Natural killer cell (primary cell): ENCODE results near the gene ODC1. TPM values are rescaled to one million over a fixed set of nuclear protein-coding genes. Genes with fewer than 3 reads are reported as not detected.

ENCODE experiments used
- ATAC-seq, 3 donors: fragments of 150-1000 bp in 2 of 3; fragments of 200-7000 bp in 1 of 3; cut with Tn5 transposase; 1 replicate in 1 of 3; 2 replicates in 2 of 3; pipeline ENCODE4 v1.10.0; 2021; ENCODE audit warnings: mild to moderate bottlenecking in 2 of 3, moderate library complexity in 2 of 3
- DNase-seq, 2 donors: peaks; one replicate each; pipeline versions ENCODE4 v3.0.0 to v3.0.0-alpha.2; 2013 to 2021; ENCODE audit warnings: mixed read lengths in 1 of 2
- H3K27ac ChIP-seq: one replicate; pipeline ENCODE4 v1.5.1; 2013; ENCODE audit warnings: mild to moderate bottlenecking, low read length
- H3K27me3 ChIP-seq: one replicate; pipeline ENCODE4 v1.6.1; 2013; ENCODE audit warnings: low read length; ENCODE audit not compliant: control insufficient read depth, insufficient read depth
- H3K36me3 ChIP-seq: one replicate; pipeline ENCODE4 v1.6.1; 2013; ENCODE audit warnings: low read length; ENCODE audit not compliant: control insufficient read depth, insufficient read depth
- H3K4me1 ChIP-seq: one replicate; pipeline ENCODE4 v1.6.1; 2013; ENCODE audit warnings: low read length; ENCODE audit not compliant: control insufficient read depth, insufficient read depth
- H3K4me3 ChIP-seq: one replicate; pipeline ENCODE4 v1.5.1; 2013; ENCODE audit warnings: low read length
- H3K9me3 ChIP-seq: one replicate; pipeline ENCODE4 v1.6.1; 2013; ENCODE audit warnings: low read length; ENCODE audit not compliant: control insufficient read depth, insufficient read depth
- H3K27ac Mint-ChIP-seq, 2 donors: one replicate each; pipeline ENCODE4 v1.8.0; 2022; ENCODE audit warnings: mild to moderate bottlenecking in 2 of 2, mixed read lengths in 2 of 2, moderate library complexity in 1 of 2
- H3K27me3 Mint-ChIP-seq, 2 donors: one replicate each; pipeline ENCODE4 v1.8.0; 2022; ENCODE audit warnings: low read depth in 2 of 2, mixed read lengths in 2 of 2
- H3K36me3 Mint-ChIP-seq: one replicate; pipeline ENCODE4 v1.8.0; 2022; ENCODE audit warnings: mixed read lengths
- H3K4me1 Mint-ChIP-seq, 2 donors: one replicate each; pipeline ENCODE4 v1.8.0; 2022; ENCODE audit warnings: mixed read lengths in 2 of 2
- H3K4me3 Mint-ChIP-seq: one replicate; pipeline ENCODE4 v1.8.0; 2022; ENCODE audit warnings: mild to moderate bottlenecking, moderate library complexity, mixed read lengths
- H3K9me3 Mint-ChIP-seq, 2 donors: one replicate each; pipeline ENCODE4 v1.8.0; 2022; ENCODE audit warnings: mixed read lengths in 2 of 2
- CTCF ChIP-seq: fragments of 200-600 bp; IDR thresholded peaks from one replicate; pipeline ENCODE4 v1.8.0; 2022; ENCODE audit warnings: antibody characterized with exemption
- WGBS: methylation state at CpG from one replicate; pipeline ENCODE4 v1.1.7; 2013; ENCODE audit warnings: missing lambda C conversion rate; ENCODE audit not compliant: insufficient coverage; 5-methylcytosine and 5-hydroxymethylcytosine counted together
- intact Hi-C: fragments of 100-400 bp; cut with micrococcal nuclease; formaldehyde crosslinking; loops from one replicate; pipeline ENCODE4 v1.14.2; 2022
- total RNA-seq, 4 donors: library from RNA; stranded (reverse); fragments of 120-200 nt in 1 of 4; gene quantifications; one replicate each; pipeline versions ENCODE4 v1.2.3 to v1.2.4, GENCODE V29; 2013 to 2022

ODC1 gene
- total RNA-seq, 3 donors from 2014 or later (not counting 1 experiment from before 2014, with no cell fraction given), result 38.7 to 85.4 (median 43.8) TPM

GRCh38 chr2:10412380-10412779 is 35.7 kb downstream of the ODC1 start:
- no peak for TF ChIP-seq CTCF
- no peaks in the 10 kb centered on the region for H3K36me3 Mint-ChIP-seq
- no peaks in the 10 kb centered on the region for H3K9me3 ChIP-seq
- ATAC-seq (peak in 2 of 3 donors; percentile 19 to 40), DNase-seq (peak in 1 of 2 donors; percentile 50)
- no peak overlapping the region for H3K4me3 Mint-ChIP-seq
- H3K9me3 Mint-ChIP-seq, result no peaks in the 10 kb centered on the region
- peaks cover 26 to 29% of the 10 kb centered on the region in 2 donors for H3K4me1 Mint-ChIP-seq
- 99% methylated on average over 3 of the region's 3 CpGs for WGBS
- H3K4me1 ChIP-seq, result peaks cover 32% of the 10 kb centered on the region
- no peaks in the 10 kb centered on the region for H3K27me3 Mint-ChIP-seq
- intact Hi-C loops, result no loop called here
- no peak overlapping the region for H3K4me3 ChIP-seq
- H3K27ac Mint-ChIP-seq, result no peak overlapping the region
- H3K27ac ChIP-seq, result no peak overlapping the region
- H3K27me3 ChIP-seq, result no peaks in the 10 kb centered on the region
- H3K36me3 ChIP-seq, result no peaks in the 10 kb centered on the region

GRCh38 chr2:10411557-10411956 is 36.6 kb downstream of the ODC1 start:
- Mint-ChIP-seq H3K9me3 (no peaks in the 10 kb centered on the region), H3K4me3 (no peak overlapping the region), H3K4me1 (peaks cover 32 to 35% of the 10 kb centered on the region in 2 donors), H3K27me3 (no peaks in the 10 kb centered on the region), H3K36me3 (no peaks in the 10 kb centered on the region), H3K27ac (no peak overlapping the region)
- Histone ChIP-seq H3K4me3 (no peak overlapping the region), H3K27me3 (no peaks in the 10 kb centered on the region), H3K4me1 (peaks cover 40% of the 10 kb centered on the region), H3K36me3 (no peaks in the 10 kb centered on the region), H3K9me3 (no peaks in the 10 kb centered on the region), H3K27ac (no peak overlapping the region)
- no peak for DNase-seq
- ATAC-seq, result no peak
- no peak for TF ChIP-seq CTCF
- WGBS, result 93% methylated on average over 8 of the region's 8 CpGs
- intact Hi-C loops, result no loop called here

GRCh38 chr2:10410823-10411437 is 37.2 kb downstream of the ODC1 start:
- intact Hi-C loops, result no loop called here
- TF ChIP-seq CTCF, result no peak
- ATAC-seq, result no peak
- 76% methylated on average over 13 of the region's 13 CpGs for WGBS
- Mint-ChIP-seq H3K4me1 (peaks cover 33 to 35% of the 10 kb centered on the region in 2 donors), H3K9me3 (no peaks in the 10 kb centered on the region), H3K27me3 (no peaks in the 10 kb centered on the region), H3K27ac (peak overlapping the region in 1 of 2 donors; percentile 63), H3K4me3 (no peak overlapping the region), H3K36me3 (no peaks in the 10 kb centered on the region)
- DNase-seq, result no peak
- Histone ChIP-seq H3K9me3 (no peaks in the 10 kb centered on the region), H3K27ac (peak overlapping the region; percentile 26), H3K27me3 (no peaks in the 10 kb centered on the region), H3K4me1 (peaks cover 46% of the 10 kb centered on the region), H3K36me3 (no peaks in the 10 kb centered on the region), H3K4me3 (no peak overlapping the region)
